ENCODE data around the gene PFN3.

GRCh38 chr5:177443144-177443983 lies 42.9 kb upstream of the PFN3 start:
- TF ChIP-seq POLR2A (IDR thresholded peaks at IDR 0.05): no peak
- TF ChIP-seq CTCF (IDR thresholded peaks at IDR 0.05): no peak
- TF ChIP-seq POLR2AphosphoS5 (IDR thresholded peaks at IDR 0.05; ENCODE audit: insufficient read depth in 1 of 2, low read depth in 1 of 2): no peak

All from vagina (tissue), 2 donors.